HG02885 (cell line): ENCODE data around the gene KRTAP4-5.
"Not testable (repeated sequence)": the region's sequence is repeated elsewhere in the genome, so short reads cannot be mapped to it uniquely, and the experiment has no call there.

Experiments
- ATAC-seq: cut with Tn5 transposase; IDR thresholded peaks from one replicate; pipeline ENCODE4 v1.9.1; 2021; ENCODE audit warnings: mild to moderate bottlenecking; ENCODE audit not compliant: unreplicated experiment, poor library complexity

KRTAP4-5 gene

DNA sequence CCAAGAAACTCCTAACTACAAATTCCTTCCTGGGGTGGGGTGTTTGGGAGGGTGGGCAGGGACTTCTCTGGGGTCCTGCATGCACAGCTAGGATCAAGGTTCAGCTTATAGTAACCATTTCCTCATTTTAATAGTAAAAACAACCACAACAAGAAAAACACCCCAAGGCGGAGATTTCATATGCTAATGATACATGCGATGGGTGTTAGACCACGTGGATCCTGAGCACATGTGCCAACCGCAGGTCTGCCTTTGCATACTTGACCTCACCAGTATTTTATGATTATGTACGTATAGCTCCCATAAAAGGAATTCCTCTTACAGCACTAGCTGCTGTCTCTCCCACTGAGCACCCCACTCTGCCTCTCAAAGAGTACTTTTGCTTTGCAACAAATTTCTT, 33.3 kb downstream of the KRTAP4-5 start:
- no peak for ATAC-seq

DNA sequence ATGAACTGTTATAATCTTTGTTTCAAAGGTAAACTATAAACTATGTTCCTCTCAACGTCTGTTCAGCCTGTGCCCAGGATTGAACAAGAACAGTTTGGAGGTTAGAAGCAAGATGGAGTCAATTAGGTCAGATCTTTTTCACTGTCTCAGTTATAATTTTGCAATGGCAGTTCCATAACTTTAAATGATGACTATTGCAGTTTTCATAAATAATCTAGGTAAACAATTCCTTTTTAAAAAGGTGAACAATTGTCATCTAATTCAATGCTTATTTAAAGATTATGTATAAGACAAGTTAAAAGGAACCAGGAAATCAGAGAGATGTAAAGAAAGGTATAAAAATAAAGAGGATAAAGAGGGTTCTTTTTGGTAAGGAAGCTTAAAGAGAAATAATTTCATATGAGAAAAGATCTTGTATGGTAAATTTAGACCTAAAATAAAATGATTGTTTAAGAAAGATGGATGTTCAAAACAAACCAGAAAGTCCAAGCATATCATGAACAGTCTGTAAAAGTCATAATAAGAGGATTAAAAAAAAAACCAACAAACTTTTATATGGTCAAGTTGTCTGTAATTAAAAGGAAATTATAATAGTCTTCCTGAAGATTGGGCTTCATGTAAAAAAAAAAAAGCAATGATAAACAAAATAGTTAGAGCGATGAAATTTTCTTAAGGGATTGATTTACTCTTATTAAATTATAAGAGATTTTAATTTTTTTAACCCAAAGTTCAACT, 38.3 kb downstream of the KRTAP4-5 start:
- no peak for ATAC-seq

DNA sequence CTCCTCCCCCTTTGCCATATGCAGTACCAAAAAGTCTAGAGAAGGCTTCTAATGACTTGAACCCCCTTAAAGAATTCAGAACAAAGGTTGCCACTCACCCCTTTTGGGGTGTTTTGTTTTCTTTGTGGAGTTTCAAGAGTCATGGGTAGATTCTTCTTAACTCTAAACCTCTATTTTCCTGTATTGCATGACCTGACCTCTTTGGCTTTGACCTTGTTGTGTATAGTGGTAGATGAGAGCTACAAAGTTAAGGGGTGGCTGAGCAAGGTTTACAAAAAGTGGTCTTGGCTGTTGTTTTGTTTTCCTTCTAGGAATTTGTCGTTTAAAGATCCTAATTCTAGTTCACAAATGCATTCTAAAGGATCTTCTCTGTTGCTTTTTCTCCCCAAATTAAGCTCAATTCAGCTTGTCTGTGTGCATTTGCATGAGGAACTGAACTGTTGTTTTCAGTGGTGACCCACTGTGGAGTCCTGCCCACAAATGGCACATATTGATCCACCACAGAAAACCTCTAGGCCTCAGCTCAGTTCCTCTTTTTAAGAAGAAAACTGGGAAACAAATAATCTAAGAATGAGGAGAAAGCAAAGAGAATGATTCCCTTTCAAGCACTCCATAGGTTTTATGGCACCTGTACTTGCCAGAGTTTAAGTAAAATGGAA, 40.8 kb downstream of the KRTAP4-5 start:
- ATAC-seq: not testable (repeated sequence)

DNA sequence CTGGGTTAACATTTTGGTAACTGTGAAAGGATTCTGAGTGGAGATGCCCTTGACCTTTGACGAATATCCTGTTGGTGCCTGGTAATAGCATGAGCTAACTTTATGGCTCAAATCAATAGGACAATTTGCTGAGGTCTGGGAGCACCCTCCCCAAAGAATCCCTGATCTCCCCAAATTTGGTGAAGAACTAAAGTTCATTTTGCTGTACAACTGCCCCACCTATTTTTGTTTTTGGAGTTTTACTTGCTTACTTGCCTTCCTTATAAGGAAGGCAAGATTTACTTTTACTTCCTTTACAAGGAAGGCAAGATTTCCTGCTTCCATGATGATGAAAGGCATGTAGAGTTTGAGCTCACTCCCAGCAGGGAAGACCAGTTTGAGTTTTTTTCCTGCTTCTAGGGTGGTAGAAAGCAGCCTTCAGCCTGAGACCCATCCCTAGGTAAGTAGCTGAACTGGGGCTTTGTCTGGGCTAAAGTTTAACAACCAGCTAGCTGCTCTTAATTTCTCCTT, 41.6 kb downstream of the KRTAP4-5 start:
- no peak for ATAC-seq

DNA sequence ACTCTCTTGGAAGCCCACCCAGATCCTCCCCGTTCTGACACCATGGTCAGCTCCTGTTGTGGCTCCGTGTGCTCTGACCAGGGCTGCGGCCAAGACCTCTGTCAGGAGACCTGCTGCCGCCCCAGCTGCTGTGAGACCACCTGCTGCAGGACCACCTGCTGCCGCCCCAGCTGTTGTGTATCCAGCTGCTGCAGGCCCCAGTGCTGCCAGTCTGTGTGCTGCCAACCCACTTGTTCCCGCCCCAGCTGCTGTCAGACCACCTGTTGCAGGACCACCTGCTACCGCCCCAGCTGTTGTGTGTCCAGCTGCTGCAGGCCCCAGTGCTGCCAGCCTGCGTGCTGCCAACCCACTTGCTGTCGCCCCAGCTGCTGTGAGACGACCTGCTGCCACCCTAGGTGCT, 44.3 kb downstream of the KRTAP4-5 start, which contains the start of gene KRTAP4-9:
KRTAP4-9 (plus strand) TSS at position 43 of the 400 bp plus-strand sequence; CDS start at position 43, 0 bp downstream.
- ATAC-seq: not testable (repeated sequence)

DNA sequence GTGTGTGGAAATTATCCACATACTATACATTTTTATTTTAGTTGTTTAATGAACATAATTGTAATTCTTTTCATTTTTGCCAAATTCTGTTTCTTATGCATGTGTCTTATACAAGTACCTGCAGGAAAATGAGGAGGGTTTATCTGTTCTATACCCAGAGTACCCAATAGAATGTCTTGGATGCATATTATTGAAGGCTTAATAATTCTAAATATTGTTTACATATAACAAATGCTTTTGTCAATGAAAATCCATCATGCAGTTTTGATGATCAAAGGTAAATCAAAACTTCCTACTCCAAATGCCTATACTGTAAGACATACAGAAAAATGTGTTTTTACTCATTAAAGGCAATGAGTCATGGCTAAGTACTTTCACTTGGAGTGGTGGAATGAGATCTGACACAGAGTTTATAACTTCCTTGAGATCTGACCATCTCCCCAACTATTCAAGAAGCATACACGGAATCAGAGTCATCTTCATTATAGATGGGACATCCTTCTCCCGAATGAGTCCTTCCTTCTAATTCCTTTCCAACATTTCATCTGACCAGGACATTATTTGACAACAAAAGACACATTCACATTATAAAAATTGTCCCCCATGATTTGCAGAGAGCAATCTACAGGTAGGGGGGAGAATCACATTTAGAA, 45.1 kb downstream of the KRTAP4-5 start:
- not testable (repeated sequence) for ATAC-seq

DNA sequence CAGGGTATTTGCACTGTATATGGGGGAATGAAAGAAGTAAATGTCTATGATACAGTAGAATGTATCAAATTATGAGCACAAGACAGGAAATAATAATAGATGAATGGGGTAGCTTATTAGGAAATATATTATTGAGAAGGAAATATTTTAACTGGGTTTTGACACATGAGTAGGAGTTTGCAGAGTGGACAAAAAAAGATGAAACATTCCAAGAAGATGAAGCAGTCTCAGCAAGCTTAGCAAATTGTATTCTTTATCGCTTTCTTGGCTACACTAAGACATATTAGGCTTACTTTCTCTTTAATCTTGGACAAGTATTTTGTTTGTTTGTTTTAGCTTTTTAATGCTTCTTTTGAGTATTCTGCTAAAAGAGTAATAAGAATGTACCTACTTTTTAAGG, 45.7 kb downstream of the KRTAP4-5 start:
- no peak for ATAC-seq

DNA sequence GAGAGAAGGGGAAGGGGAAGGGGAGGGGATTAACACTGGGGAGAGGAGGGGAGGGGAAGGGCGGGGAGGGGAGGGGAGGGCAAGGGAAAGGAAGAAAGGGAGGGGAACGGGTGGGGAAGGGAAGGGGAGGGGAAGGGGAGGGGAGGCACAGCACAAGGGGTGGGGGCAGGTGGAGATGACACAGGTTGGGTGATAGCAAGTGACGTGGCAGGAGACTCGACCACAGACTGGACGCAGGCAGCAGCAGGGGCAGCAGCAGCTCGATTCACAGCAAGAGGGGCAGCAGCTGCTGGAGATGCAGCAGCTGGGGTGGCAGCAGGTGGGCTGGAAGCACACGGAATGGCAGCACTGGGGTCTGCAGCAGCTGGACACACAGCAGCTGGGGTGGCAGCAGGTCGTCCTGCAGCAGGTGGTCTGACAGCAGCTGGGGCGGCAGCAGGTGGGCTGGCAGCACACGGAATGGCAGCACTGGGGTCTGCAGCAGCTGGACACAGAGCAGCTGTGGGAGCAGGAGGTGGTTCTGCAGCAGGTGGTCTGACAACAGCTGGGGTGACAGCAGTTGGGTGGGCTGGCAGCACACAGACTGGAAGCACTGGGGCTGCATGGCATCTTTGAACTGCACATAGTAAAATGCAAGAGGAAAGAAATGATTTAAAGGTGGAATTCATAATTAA, 47.9 kb downstream of the KRTAP4-5 start, which contains the start of gene KRTAP4-16:
KRTAP4-16 (minus strand) TSS at position 624 of the 674 bp plus-strand sequence; CDS start at position 624, 0 bp downstream.
- no peak for ATAC-seq

DNA sequence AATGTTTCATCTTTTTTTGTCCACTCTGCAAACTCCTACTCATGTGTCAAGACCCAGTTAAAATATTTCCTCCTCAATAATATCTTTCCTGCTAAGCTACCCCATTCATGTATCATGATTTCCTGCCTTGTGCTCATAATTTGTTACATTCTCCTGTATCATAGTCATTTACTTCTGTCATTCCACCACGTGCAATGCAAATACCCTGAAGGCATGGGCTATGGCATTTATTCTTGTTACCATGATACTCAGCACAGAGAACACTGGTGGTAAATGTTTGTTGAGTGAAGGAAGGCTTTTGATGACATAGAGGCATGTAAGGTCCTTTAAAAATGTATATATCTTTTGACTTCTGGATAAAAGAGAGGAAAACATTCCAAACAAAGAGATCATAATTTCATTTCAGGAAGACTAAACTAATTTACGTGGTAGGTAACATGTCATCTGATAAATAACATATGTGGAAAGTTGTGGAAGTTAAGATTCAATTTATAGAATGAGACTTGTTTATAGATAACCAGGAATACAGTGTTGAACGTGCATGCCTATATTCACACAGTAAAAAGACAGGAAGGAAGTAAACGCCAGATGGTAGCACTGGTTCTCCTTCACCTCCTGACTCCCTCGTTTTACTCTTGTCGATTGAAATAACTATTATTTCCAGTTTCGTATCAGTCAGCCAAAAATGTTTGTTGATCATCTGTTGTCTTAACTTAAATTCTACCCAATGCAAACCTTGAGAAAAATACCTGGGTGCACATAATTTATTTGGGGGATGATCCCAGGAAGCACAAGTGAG, 49.7 kb downstream of the KRTAP4-5 start:
- not testable (repeated sequence) for ATAC-seq
